ENCODE measurements around the gene CELF4.

DNA sequence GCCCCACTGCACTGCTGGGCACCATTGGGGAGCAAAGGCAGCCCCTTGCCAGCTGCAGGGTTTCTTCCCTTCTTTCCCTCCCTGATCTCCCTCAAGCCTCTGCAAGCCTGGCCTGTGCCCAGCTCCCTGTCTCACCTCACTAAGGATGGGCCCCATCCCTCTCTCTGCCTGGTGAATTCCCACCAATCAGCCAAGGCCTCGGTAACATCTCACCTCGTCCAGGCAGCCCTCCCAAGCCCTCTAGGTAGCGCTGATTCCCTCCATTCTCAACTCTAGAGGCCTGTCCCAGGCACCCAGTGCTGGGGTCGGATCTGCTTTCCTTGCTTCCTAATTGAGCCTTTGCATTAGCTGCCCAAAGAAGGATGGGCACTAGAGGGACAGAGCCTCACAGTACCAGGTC lies 63.0 kb downstream of the CELF4 start:
- TF ChIP-seq, protein P1, sequence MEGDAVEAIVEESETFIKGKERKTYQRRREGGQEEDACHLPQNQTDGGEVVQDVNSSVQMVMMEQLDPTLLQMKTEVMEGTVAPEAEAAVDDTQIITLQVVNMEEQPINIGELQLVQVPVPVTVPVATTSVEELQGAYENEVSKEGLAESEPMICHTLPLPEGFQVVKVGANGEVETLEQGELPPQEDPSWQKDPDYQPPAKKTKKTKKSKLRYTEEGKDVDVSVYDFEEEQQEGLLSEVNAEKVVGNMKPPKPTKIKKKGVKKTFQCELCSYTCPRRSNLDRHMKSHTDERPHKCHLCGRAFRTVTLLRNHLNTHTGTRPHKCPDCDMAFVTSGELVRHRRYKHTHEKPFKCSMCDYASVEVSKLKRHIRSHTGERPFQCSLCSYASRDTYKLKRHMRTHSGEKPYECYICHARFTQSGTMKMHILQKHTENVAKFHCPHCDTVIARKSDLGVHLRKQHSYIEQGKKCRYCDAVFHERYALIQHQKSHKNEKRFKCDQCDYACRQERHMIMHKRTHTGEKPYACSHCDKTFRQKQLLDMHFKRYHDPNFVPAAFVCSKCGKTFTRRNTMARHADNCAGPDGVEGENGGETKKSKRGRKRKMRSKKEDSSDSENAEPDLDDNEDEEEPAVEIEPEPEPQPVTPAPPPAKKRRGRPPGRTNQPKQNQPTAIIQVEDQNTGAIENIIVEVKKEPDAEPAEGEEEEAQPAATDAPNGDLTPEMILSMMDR (conservative IDR thresholded peaks at IDR 0.05 in 1 of 2, IDR thresholded peaks at IDR 0.05 in 1 of 2; ENCODE audit: low read depth in 1 of 2, low read length in 2 of 2) = no peak
- TF ChIP-seq EZH2 (IDR thresholded peaks at IDR 0.05; ENCODE audit: low read length, missing control alignments) = no peak
